Measurements from ENCODE around the gene SCGB1A1.

- TF ChIP-seq CTCF (IDR thresholded peaks at IDR 0.05) (no peak), POLR2A (IDR thresholded peaks at IDR 0.05) (no peak)
These were observed 43.7 kb downstream of the SCGB1A1 start for GRCh38 chr11:62462508-62462892.

All from uterus (tissue), 2 donors.